Measurements from ENCODE around the gene PHLDA2. TPM values are rescaled to one million over a fixed set of nuclear protein-coding genes. Genes with fewer than 3 reads are reported as not detected.

The PHLDA2 gene
- total and polyA plus RNA-seq, 2 experiments from 2014 or later: 3.8 to 16.5 TPM

GRCh38 chr11:2933375-2934020 is 4.3 kb upstream of the PHLDA2 start:
- H3K4me1 ChIP-seq (ENCODE audit: insufficient read depth): peaks cover 6% of the 10 kb centered on the region; the same call in 1 of the 2 replicates
- Mint-ChIP-seq H3K36me3 (ENCODE audit: low read depth) (peaks cover 14% of the 10 kb centered on the region), H3K9me3 (peaks cover 25% of the 10 kb centered on the region), H3K27ac (no peak overlapping the region), H3K27me3 (ENCODE audit: insufficient read depth, low read depth, poor library complexity) (peaks cover 37% of the 10 kb centered on the region), H3K4me3 (no peak overlapping the region; the same call in 2 of the 3 replicates), H3K4me1 (peaks cover 6% of the 10 kb centered on the region; the same call in 1 of the 3 replicates)
- H2AFZ ChIP-seq: no peak overlapping the region
- no peaks in the 10 kb centered on the region for H3K9me2 ChIP-seq (ENCODE audit: insufficient read depth)
- no peak for TF ChIP-seq POLR2AphosphoS5 (IDR thresholded peaks at IDR 0.05; ENCODE audit: low read depth)
- no peak for TF ChIP-seq CTCF (conservative IDR thresholded peaks at IDR 0.05; ENCODE audit: low read depth in 2 of 2)
- TF ChIP-seq ETS1 (IDR thresholded peaks at IDR 0.05): no peak
- no peak for TF ChIP-seq EZH2phosphoT487 (IDR thresholded peaks at IDR 0.05; ENCODE audit: unreplicated experiment)
- no peak for TF ChIP-seq STAT1 (IDR thresholded peaks at IDR 0.05; ENCODE audit: unreplicated experiment)
- no peak for TF ChIP-seq NANOG (IDR thresholded peaks at IDR 0.05; ENCODE audit: borderline replicate concordance)
- no peak for TF ChIP-seq ZNF114 (CRISPR knock-in tag; IDR thresholded peaks at IDR 0.05)
- TF ChIP-seq ZNF331 (CRISPR knock-in tag; IDR thresholded peaks at IDR 0.05; ENCODE audit: low read depth): no peak
- TF ChIP-seq ZNF462 (CRISPR knock-in tag; IDR thresholded peaks at IDR 0.05): no peak
- TF ChIP-seq REST (IDR thresholded peaks at IDR 0.05; ENCODE audit: unreplicated experiment): no peak
- TF ChIP-seq JUNB (IDR thresholded peaks at IDR 0.05; ENCODE audit: unreplicated experiment): no peak
- peaks cover 10% of the 10 kb centered on the region for H3F3A ChIP-seq (replicated peaks; ENCODE audit: low read depth)
- H3K79me2 ChIP-seq (replicated peaks; ENCODE audit: insufficient read depth): no peaks in the 10 kb centered on the region
- no peaks in the 10 kb centered on the region for H4K20me1 ChIP-seq (replicated peaks; ENCODE audit: insufficient read depth)
- H3K27ac ChIP-seq (ENCODE audit: low read depth): no peak overlapping the region
- no peak overlapping the region for H3K4me2 ChIP-seq
- no peaks in the 10 kb centered on the region for H3K36me3 ChIP-seq (ENCODE audit: insufficient read depth)
- DNase-seq (ENCODE audit: low spot score): peak; percentile 37
- ATAC-seq: no peak
- H3K4me3 ChIP-seq: no peak overlapping the region
- peaks cover 23% of the 10 kb centered on the region for H3K27me3 ChIP-seq (ENCODE audit: insufficient read depth)
